IPS-11a (cell line): ENCODE results near the gene COA3.
"Not testable (repeated sequence)": the region's sequence is repeated elsewhere in the genome, so short reads cannot be mapped to it uniquely, and the experiment has no call there.

Experiments
- H3K4me3 ChIP-seq: one replicate; pipeline ENCODE4 v1.5.1; 2013; ENCODE audit warnings: low read depth, low read length, control low read depth

COA3 gene

GRCh38 chr17:42782166-42783061, 16.1 kb downstream of the COA3 start:
- no peak overlapping the region for H3K4me3 ChIP-seq

- no peak overlapping the region for H3K4me3 ChIP-seq
Measured at GRCh38 chr17:42781639-42782165, 16.8 kb downstream of the COA3 start.

GRCh38 chr17:42780851-42781638, 17.5 kb downstream of the COA3 start:
- H3K4me3 ChIP-seq = peak overlapping the region; percentile 43

- H3K4me3 ChIP-seq = peak within 1 kb of the TSS; percentile 43
Measured at GRCh38 chr17:42779936-42780850, 18.3 kb downstream of the COA3 start, which contains the start of gene WNK4. WNK4 (plus strand) TSS chr17:42780610; CDS start chr17:42780699, 89 bp downstream.

GRCh38 chr17:42779304-42779935, 19.1 kb downstream of the COA3 start:
- no peak overlapping the region for H3K4me3 ChIP-seq

GRCh38 chr17:42778570-42778969, 19.9 kb downstream of the COA3 start:
- no peak overlapping the region for H3K4me3 ChIP-seq

- no peak overlapping the region for H3K4me3 ChIP-seq
Measured at GRCh38 chr17:42775534-42776098, 22.9 kb downstream of the COA3 start.

- peak overlapping the region; percentile 98 for H3K4me3 ChIP-seq
Measured at GRCh38 chr17:42774066-42774745, 24.3 kb downstream of the COA3 start.

GRCh38 chr17:42773290-42774035, 25.0 kb downstream of the COA3 start, which contains the start of gene VPS25:
VPS25 (plus strand) TSS chr17:42773449; CDS start chr17:42773476, 27 bp downstream.
- H3K4me3 ChIP-seq = peak within 1 kb of the TSS; percentile 98

- peak overlapping the region; percentile 98 for H3K4me3 ChIP-seq
Measured at GRCh38 chr17:42772945-42773289, 25.6 kb downstream of the COA3 start.

GRCh38 chr17:42769964-42770363, 28.5 kb downstream of the COA3 start:
- H3K4me3 ChIP-seq = not testable (repeated sequence)

- not testable (repeated sequence) for H3K4me3 ChIP-seq
Measured at GRCh38 chr17:42768006-42768405, 30.5 kb downstream of the COA3 start.

GRCh38 chr17:42767512-42767911, 31.0 kb downstream of the COA3 start:
- H3K4me3 ChIP-seq = no peak overlapping the region

GRCh38 chr17:42766124-42766523, 32.4 kb downstream of the COA3 start:
- no peak overlapping the region for H3K4me3 ChIP-seq

GRCh38 chr17:42761638-42762037, 36.9 kb downstream of the COA3 start:
- H3K4me3 ChIP-seq = no peak overlapping the region

GRCh38 chr17:42760652-42761581, 37.6 kb downstream of the COA3 start, which contains the start of gene RAMP2:
RAMP2 (plus strand) TSS chr17:42761227; CDS start chr17:42761262, 35 bp downstream.
- H3K4me3 ChIP-seq = peak within 1 kb of the TSS; percentile 41

GRCh38 chr17:42759982-42760651, 38.4 kb downstream of the COA3 start:
- peak overlapping the region; percentile 41 for H3K4me3 ChIP-seq
